Stimulated activated CD4-positive, alpha-beta T cell treated with anti-CD3 and anti-CD28 coated beads, TNF-alpha, amount 100 ng/mL, for 1 hour (primary cell): ENCODE results near the gene CSRNP3.

ENCODE experiments used
- DNase-seq, 3 donors: peaks; one replicate each; pipeline ENCODE4 v3.0.0-alpha.2; 2020; ENCODE audit warnings: low read depth in 3 of 3, low spot score in 1 of 3

Gene CSRNP3

GRCh38 chr2:165470361-165470760 lies 863 bp downstream of the CSRNP3 start:
- DNase-seq: no peak

- DNase-seq: no peak
These were observed 2.0 kb downstream of the CSRNP3 start for GRCh38 chr2:165471349-165471950.

DNA sequence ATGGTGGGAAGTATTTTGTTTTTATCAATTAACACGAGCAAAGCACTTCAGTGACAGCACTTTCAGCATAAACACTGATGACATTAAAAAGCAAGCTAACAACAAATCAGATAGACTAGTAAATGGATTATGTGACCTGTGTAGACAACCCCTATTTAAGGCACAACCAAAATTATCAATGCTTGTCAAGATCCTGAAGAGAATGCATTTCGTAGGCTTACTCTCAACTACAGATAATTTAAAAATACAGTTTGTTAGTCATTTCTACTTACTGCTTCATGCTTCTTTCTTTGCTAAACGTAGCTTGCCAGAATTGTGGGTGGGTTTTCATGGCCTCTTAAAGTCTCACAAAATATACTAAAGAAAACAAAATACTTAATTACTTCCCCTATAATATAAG lies 3.4 kb downstream of the CSRNP3 start:
- DNase-seq: no peak

DNA sequence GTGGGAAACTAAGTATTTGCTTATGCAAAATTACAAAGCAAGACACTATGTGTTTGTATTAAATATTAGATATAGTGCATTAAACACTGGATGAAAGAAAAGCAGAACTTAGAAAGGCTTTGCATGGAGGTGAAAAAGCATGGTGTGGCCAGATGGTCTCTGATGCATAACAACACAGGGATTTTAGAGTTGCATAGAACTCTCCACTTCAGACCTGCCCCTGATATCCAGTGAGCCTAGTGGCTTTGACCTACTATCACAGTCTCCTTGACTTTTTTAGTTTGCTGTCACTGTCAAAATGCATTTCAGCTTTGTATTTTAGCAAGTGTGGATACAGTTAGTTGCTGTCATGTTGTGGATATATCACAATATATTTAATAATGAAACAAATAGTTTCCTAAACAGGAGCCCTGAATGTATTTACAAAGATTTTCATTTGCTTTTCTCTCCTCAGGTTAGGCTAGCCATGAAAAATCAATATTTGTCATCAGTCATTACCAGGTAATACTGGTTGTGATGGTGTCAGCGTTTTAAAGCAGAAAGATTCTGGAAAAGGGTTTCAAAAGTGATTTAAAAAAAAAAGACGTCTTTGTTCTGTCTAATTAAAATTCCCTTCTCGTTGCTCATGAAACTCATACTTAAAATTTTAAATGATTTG lies 5.2 kb downstream of the CSRNP3 start:
- no peak for DNase-seq

DNA sequence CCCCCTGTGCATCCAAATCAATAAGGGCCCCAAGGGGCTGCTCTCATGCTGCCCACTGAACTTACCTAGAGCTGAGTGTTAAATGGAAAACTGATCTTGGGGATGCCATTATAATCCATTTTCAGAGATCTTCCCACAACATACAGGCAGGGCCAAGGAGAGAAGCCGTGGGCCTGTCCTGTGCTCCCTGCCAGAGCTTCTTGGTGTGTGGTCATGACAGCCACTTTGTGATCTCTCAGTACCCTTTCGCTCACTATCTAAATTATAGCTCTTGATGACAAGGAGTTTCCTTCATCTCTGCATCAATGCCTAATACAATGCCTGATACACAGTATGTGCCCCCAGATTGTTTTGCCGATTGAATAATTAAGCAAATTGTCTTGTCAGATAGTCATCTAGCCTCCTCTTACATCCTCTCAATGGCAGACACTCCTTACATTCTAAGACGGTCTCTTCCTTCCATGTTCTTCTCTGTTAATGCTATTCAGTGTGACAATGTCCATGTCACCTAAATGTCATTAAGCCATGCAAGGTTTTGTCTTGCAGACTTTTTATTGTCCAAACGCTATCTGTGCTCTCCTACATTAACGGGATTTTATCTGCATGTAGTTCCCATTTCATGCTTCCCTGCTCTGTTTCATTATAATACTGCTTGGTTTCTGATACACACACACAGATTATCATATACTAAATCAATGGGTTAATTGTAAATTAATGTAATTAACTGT lies 5.9 kb downstream of the CSRNP3 start:
- no peak for DNase-seq

DNA sequence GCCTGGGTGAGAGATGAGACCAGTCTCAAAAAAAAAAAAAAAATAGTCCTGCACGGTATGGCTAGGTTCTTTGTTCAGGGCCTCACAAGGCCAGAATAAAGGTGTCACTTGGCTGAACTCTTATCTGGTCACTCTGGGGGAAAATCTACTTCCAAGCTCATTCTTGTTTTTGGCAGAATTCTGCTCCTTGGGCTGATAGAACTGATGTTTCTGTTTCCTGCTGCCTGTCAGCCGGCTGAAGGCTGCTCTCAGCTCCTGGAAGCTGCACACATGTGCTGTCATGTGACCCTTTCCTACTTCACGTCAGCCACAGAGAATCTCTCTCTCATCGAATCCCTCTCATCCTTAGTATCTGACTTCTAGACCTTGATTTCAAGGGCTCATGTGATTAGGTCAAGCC lies 10.4 kb downstream of the CSRNP3 start:
- no peak for DNase-seq

DNA sequence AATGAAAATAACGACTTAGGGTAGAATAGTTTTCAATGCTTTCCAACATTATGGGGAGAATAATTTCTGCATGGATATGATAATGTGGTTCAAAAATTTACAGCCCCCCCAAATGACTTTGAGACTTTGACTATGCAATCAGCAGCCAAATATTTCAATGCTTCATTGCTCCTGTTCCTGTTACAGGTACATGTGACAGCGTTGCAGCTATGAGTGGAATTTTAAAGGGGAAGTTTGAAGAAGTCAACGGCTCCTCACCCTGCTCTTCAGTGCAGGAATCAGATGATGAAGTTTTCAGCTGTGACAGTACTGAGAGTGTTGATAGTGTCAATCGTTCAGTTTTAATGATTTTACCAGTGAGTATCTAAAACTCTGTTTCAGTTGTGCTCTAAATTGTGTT lies 25.1 kb downstream of the CSRNP3 start:
- DNase-seq: no peak

DNA sequence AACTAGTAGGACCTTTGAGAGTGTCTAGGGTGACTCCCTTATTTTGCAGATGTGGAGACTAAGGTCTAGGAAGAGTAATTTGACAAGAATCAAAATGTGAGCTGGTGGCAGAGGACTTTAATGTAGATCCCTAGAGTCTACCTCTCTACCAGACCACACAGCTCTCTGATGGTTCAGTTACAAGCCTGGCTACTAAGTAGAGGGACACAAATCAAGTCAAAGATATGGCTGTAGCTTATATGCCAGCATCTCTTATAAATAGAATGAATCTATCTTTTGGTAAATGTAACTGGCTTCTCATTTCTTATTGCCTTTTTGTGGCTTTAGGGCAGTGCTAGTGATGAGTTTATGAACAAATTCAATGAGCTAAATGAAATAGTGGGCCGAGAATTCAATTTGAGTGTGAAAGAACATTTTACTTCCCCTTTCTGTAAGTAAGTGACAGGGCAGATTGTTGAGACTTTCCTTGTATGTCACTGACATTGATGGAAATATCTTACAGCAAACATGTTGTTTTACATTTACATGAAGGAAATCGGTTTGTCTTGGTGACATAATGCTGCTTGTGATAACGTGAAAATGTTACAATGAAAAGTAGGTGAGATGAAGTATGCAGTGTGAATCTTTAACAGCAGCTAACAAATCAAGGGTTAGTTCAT lies 28.3 kb downstream of the CSRNP3 start:
- no peak for DNase-seq

DNA sequence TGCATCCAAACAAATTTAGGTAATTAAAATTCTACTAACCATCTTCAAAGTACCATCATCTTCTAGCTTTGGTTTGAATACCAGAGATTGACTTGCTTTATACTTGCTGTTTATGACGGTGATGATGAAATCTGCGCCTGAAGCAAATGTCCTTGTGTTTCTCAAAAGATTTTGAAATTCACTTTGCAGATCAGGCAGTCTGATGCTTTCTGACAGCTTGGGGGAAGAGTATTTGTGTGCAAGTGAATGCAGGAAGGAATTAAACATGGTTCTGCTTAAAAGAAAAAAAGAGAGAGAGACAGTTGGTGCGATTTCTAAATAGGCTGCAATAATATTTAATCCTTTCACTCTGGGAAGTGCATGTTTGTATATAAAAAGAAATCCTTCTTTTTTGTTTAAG lies 29.6 kb downstream of the CSRNP3 start:
- DNase-seq: no peak

- no peak for DNase-seq
These were observed 30.5 kb downstream of the CSRNP3 start for GRCh38 chr2:165500001-165500400.

GRCh38 chr2:165500816-165501215 lies 31.3 kb downstream of the CSRNP3 start:
- DNase-seq: no peak

DNA sequence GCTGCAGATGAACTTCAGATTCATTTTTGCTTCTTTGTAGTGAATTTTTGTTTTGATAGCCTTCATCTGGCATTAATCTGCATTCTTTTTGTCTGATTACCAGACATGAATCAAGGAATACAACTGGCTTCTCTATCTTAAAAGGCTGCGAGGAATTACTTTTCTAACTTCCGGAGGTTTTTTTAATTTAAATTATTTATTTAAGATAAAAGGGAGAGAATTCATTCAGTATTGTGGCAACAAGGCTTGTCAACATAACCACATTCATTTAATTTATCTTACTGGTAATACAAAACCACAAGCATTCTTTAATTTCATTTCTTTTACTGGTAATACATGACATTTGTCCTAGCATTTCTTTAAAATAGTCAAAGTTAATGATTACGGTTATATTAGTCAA lies 36.0 kb downstream of the CSRNP3 start:
- DNase-seq: no peak

- no peak for DNase-seq
These were observed 39.4 kb downstream of the CSRNP3 start for GRCh38 chr2:165508927-165509326.

- no peak for DNase-seq
These were observed 44.0 kb downstream of the CSRNP3 start for GRCh38 chr2:165513479-165513878.

DNA sequence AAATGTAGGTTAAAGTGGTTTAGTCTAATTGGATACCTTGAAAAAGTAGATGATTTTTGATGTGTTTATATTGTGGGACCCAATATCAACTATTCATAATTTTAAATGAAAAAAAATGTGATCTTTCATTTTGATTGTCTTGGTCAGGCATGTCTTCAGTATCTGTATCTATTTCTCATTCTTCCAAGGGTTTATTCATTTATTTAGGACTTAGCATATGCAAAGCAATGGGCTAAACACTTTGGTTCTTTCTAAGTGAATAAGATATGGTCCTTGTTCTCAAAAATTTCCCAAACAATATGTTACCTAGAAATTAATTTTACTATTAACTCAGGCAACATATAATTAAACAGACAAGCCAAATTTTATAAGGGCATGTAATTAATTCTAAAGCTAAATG lies 49.1 kb downstream of the CSRNP3 start:
- DNase-seq: no peak

DNA sequence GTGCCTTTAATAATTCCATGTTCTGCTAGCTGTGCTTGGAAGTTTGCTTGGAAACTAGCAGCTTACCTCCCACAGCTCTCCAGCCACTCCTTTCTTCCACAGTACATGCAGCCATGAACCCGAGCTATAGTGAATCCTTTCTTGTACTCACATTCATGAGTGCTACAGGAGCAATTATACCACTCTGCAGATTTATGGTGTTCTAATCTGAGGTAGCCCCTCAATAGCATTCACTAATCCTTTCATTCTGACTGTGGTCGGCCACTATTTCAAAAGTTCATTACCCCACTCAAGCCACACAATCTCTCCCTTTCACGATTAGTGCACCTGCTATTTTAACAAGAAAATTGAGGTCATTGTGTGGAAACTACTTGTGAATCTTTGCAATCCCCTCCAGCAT lies 53.2 kb downstream of the CSRNP3 start:
- no peak for DNase-seq

GRCh38 chr2:165524720-165525119 lies 55.2 kb downstream of the CSRNP3 start:
- DNase-seq: no peak

DNA sequence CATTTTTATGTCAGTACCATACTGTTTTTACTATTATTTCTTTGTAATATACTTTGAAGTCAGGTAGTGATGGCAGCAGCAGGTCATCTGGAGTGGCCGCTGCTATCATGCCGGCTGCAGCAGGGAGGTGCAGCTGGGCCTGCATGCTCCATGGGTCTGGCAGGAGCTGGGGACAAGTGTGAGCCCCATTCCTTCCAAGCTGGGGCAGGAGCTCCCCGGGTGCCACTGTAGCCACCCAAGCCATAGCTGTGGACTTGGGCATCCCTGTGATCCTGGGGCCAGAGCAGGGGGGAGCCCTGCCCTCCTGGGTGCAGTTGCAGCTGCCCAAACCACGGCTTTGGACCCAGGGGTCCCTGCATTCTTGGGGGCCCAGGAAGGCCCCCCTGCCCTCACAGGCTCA lies 59.2 kb downstream of the CSRNP3 start:
- DNase-seq: no peak

GRCh38 chr2:165529130-165529529 lies 59.6 kb downstream of the CSRNP3 start:
- no peak for DNase-seq

- no peak for DNase-seq
These were observed 63.8 kb downstream of the CSRNP3 start for GRCh38 chr2:165533331-165533730.

DNA sequence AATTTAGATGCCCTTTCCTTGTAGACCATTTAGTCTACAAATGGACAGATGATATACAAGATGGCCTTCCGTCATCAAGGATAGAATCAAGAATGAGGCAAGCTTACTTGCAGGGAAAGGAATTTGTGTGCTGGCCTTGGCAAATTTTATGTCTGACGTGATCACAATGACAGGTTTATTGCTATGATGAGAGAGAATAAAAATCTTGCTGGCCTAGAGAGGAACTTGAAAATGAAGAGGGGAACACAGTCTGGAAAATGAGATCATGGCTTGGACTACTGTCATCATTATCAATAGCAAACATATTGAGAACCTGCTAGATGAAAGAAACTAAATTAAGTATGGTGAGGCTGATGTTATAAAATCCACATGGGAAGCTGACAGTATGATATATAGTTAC lies 66.0 kb downstream of the CSRNP3 start:
- no peak for DNase-seq

- DNase-seq: no peak
These were observed 67.5 kb downstream of the CSRNP3 start for GRCh38 chr2:165536851-165537499.
